ENCODE measurements around the gene TMEM132D. TPM values are rescaled to one million over a fixed set of nuclear protein-coding genes. Genes with fewer than 3 reads are reported as not detected.

TMEM132D gene
- total RNA-seq, 1 donor from 2014 or later: 0.06 TPM

DNA sequence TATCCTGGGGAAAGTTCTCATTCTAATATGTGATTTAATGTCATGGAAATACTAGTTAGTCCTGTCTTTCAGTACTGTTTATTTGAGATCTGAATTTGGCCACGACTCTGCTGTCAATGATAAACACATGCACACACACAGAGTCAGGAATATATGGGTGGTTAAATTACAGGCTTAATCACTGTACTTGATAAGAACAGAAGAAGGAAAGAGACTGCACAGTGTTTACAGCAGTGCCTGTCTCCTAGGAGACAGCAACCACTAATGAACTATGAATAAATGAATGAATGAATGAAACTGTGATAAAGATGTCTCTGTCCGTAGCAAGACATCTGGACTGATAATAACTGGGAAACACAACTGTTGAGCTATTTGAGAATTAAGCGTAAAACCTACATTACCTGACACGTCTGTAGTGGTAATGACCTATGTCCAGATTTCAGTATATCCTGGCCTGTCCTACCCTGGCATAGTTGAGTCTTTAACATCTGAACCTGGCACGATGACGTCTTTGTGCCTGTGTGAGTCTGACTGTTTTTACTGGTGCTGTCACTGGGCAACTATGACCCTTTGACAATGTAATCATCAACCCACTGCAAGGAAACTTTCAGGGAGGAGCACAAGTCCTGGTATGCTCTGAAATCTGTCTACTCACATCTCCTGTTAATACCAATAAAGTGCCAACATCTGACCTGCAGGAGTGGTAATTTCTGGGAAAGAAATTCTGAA lies 524.6 kb downstream of the TMEM132D start:
- H3K4me3 ChIP-seq (ENCODE audit: low read depth, low read length): no peak overlapping the region
- TF ChIP-seq, protein P1, sequence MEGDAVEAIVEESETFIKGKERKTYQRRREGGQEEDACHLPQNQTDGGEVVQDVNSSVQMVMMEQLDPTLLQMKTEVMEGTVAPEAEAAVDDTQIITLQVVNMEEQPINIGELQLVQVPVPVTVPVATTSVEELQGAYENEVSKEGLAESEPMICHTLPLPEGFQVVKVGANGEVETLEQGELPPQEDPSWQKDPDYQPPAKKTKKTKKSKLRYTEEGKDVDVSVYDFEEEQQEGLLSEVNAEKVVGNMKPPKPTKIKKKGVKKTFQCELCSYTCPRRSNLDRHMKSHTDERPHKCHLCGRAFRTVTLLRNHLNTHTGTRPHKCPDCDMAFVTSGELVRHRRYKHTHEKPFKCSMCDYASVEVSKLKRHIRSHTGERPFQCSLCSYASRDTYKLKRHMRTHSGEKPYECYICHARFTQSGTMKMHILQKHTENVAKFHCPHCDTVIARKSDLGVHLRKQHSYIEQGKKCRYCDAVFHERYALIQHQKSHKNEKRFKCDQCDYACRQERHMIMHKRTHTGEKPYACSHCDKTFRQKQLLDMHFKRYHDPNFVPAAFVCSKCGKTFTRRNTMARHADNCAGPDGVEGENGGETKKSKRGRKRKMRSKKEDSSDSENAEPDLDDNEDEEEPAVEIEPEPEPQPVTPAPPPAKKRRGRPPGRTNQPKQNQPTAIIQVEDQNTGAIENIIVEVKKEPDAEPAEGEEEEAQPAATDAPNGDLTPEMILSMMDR (conservative IDR thresholded peaks at IDR 0.05; ENCODE audit: low read depth, low read length): no peak
- DNase-seq (ENCODE audit: low read depth): no peak

DNA sequence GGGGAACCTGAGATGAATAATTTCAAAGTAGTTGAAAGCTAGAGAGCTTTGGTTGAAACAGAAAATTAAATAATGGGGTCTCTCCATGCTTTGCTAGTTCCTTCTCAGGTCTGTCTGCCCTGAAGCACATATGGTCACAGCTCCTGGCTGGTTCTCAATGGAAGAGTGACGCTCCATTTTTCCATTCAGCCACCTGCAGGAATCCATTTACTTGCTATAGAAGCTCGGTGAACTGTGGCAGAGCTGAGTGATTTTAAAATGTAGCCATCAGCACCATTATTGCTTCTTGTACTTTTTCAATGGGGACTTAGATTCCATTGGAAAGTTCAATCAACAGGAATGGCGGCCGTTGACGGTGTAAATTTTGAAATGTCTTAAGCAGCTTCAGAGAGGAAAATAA lies 525.3 kb downstream of the TMEM132D start:
- TF ChIP-seq, protein P1 (conservative IDR thresholded peaks at IDR 0.05; ENCODE audit: low read depth, low read length): no peak
- DNase-seq (ENCODE audit: low read depth): no peak
- H3K4me3 ChIP-seq (ENCODE audit: low read depth, low read length): no peak overlapping the region

DNA sequence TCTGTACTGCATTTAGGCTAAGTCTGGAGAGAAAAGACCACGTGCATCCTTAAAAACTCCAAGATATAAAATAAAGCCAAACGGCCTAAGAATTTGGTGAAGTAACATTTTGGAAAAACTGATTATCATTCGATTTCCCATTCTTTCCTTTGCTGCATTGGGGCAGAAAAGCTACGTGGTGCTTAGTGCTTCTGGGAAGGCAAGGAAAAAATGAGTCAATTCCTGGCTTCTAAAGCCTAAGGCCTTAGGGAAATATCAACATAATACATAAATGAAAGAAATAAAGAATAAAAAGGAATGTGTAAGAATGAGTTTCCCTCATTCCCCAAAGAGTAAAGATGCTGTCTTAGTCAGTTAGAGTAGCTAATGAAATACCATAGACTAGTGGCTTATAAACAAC lies 530.1 kb downstream of the TMEM132D start:
- DNase-seq (ENCODE audit: low read depth): no peak
- H3K4me3 ChIP-seq (ENCODE audit: low read depth, low read length): no peak overlapping the region
- TF ChIP-seq, protein P1 (conservative IDR thresholded peaks at IDR 0.05; ENCODE audit: low read depth, low read length): no peak

DNA sequence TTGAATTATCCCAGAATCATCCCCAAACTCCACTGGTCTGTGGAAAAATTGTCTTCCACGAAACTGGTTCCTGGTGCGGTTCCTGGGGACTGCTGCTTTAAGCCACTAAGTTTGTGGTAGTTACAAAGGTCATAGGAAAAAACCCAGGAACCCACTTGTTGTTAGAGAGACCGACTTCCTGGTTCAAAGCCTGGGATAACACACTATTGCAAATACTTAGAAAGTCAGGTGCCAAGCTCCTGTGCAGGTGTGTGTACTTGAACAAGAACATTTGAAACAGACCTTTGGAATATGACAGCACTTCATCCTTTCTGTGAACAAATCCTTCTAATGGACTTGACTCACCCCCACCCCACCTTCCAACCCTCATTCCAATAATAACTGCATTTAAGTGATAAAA lies 530.9 kb downstream of the TMEM132D start:
- H3K4me3 ChIP-seq (ENCODE audit: low read depth, low read length): no peak overlapping the region

DNA sequence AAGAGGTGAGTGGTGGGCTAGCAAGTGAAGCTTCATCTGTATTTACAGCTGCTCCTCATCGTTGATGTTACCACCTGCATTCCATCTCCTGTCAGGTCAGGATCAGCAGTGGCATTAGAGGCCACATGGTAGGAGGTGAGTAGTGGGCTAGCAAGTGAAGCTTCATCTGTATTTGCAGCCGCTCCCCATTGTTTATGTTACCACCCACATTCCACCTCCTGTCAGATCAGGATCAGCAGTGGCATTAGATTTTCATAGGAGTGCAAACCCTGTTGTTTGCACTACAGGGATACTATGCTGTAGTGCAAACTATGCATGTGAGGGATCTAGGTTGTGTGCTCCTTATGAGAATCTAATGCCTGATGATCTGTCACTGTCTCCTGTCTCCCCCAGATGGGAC lies 531.5 kb downstream of the TMEM132D start:
- H3K4me3 ChIP-seq (ENCODE audit: low read depth, low read length): no peak overlapping the region
- no peak for DNase-seq (ENCODE audit: low read depth)
- TF ChIP-seq, protein P1 (conservative IDR thresholded peaks at IDR 0.05; ENCODE audit: low read depth, low read length): no peak

More for the DNA sequence above, 530.9 kb downstream of the TMEM132D start:
- no peak for DNase-seq (ENCODE audit: low read depth)
- TF ChIP-seq, protein P1 (conservative IDR thresholded peaks at IDR 0.05; ENCODE audit: low read depth, low read length): no peak

DNA sequence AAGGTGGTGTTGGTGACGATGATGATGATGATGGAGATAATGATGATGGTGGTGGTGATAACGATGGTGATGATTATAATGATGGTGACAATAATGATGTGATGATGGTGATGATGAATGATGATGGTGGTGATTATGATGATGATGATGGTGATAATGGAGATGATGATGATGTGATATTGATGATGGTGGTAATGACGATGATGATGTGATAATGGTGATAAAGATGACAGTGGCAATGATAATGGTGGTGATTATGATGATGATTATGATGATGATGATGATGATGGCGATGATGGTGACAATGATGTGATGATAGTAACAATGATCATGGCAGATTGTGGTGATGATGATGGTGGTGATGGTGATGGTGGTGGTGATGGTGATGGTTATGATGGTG lies 532.6 kb downstream of the TMEM132D start:
- DNase-seq (ENCODE audit: low read depth): no peak
- TF ChIP-seq, protein P1 (conservative IDR thresholded peaks at IDR 0.05; ENCODE audit: low read depth, low read length): no peak
- no peak overlapping the region for H3K4me3 ChIP-seq (ENCODE audit: low read depth, low read length)

DNA sequence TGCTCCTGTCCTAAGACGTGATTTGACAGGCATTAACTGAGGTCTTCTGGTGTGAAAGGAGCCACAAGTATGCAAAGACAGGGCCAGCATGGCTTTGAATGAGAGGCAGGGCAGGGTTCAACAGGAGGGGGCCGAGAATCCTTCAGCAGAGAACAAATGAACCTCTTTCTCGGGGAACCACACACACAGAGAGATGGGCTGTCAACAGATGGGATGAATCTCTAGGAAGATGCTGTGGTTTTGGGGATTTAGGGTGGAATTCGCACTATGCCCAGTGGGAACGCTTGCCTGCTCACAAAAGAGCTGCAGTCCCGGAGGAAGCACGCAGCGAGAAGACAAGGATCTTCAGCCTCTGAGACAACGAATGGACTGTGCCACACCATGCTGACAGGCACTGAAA lies 537.2 kb downstream of the TMEM132D start:
- no peak for DNase-seq (ENCODE audit: low read depth)
- H3K4me3 ChIP-seq (ENCODE audit: low read depth, low read length): no peak overlapping the region
- TF ChIP-seq, protein P1 (conservative IDR thresholded peaks at IDR 0.05; ENCODE audit: low read depth, low read length): no peak
